Ishikawa (cell line): Measurements from ENCODE around the gene NTM.

Experiments used
- CEBPB ChIP-seq: IDR thresholded peaks from 2 replicates; pipeline ENCODE4 v1.6.1; 2012
- CREB1 ChIP-seq: IDR thresholded peaks from 2 replicates; pipeline ENCODE4 v1.6.1; 2012; ENCODE audit warnings: low read depth
- EGR1 ChIP-seq: IDR thresholded peaks from 2 replicates; pipeline ENCODE4 v1.6.1; 2012
- EP300 ChIP-seq: IDR thresholded peaks from 2 replicates; pipeline ENCODE4 v1.6.1; 2012; ENCODE audit warnings: borderline replicate concordance
- FOXM1 ChIP-seq: IDR thresholded peaks from 2 replicates; pipeline ENCODE4 v1.6.1; 2012; ENCODE audit warnings: low read depth, borderline replicate concordance
- MAX ChIP-seq: IDR thresholded peaks from 2 replicates; pipeline ENCODE4 v1.6.1; 2012
- NFIC ChIP-seq: IDR thresholded peaks from 2 replicates; pipeline ENCODE4 v1.6.1; 2012
- RAD21 ChIP-seq: IDR thresholded peaks from 2 replicates; pipeline ENCODE4 v1.6.1; 2012; ENCODE audit warnings: low read depth
- REST ChIP-seq: IDR thresholded peaks from 2 replicates; pipeline ENCODE4 v1.6.1; 2012; ENCODE audit warnings: low read depth, mild to moderate bottlenecking
- TAF1 ChIP-seq: IDR thresholded peaks from 2 replicates; pipeline ENCODE4 v1.6.1; 2012; ENCODE audit warnings: low read depth, mild to moderate bottlenecking
- TCF12 ChIP-seq: IDR thresholded peaks from 2 replicates; pipeline ENCODE4 v1.6.1; 2012; ENCODE audit warnings: low read depth
- TEAD4 ChIP-seq: IDR thresholded peaks from 2 replicates; pipeline ENCODE4 v1.6.1; 2012
- USF1 ChIP-seq: IDR thresholded peaks from 2 replicates; pipeline ENCODE4 v1.6.1; 2012
- YY1 ChIP-seq: IDR thresholded peaks from 2 replicates; pipeline ENCODE4 v1.6.1; 2012; ENCODE audit warnings: low read depth
- ZBTB7A ChIP-seq: IDR thresholded peaks from 2 replicates; pipeline ENCODE4 v1.6.1; 2012; ENCODE audit warnings: low read depth

NTM gene

GRCh38 chr11:132101881-132102280, 731.5 kb downstream of the NTM start:
- TF ChIP-seq MAX, result no peak

GRCh38 chr11:132103021-132103420, 732.6 kb downstream of the NTM start:
- TF ChIP-seq TEAD4 (no peak), CREB1 (no peak), TCF12 (no peak), EP300 (no peak), EGR1 (no peak), ZBTB7A (no peak), CEBPB (no peak), NFIC (no peak), YY1 (no peak)

- TF ChIP-seq USF1 (peak; percentile 35; the same call in 1 of the 2 replicates), NFIC (no peak)
These were observed 735.9 kb downstream of the NTM start for GRCh38 chr11:132106096-132106982.

- TF ChIP-seq CREB1, result no peak
- no peak for TF ChIP-seq TAF1
- TF ChIP-seq EP300, result no peak
- TF ChIP-seq CEBPB, result no peak
- no peak for TF ChIP-seq TEAD4
- TF ChIP-seq MAX, result no peak
- no peak for TF ChIP-seq FOXM1
- no peak for TF ChIP-seq REST
These were observed 740.9 kb downstream of the NTM start for GRCh38 chr11:132111316-132111715.

GRCh38 chr11:132111838-132112237, 741.4 kb downstream of the NTM start:
- TF ChIP-seq ZBTB7A (no peak), FOXM1 (no peak), RAD21 (no peak), TAF1 (no peak)

- no peak for TF ChIP-seq MAX
- no peak for TF ChIP-seq USF1
- no peak for TF ChIP-seq RAD21
- no peak for TF ChIP-seq FOXM1
- TF ChIP-seq YY1, result no peak
- no peak for TF ChIP-seq CEBPB
- no peak for TF ChIP-seq ZBTB7A
- TF ChIP-seq TAF1, result no peak
- TF ChIP-seq CREB1, result no peak
- no peak for TF ChIP-seq EP300
- no peak for TF ChIP-seq TCF12
- no peak for TF ChIP-seq NFIC
- TF ChIP-seq REST, result no peak
- TF ChIP-seq EGR1, result no peak
- no peak for TF ChIP-seq TEAD4
These were observed 742.4 kb downstream of the NTM start for GRCh38 chr11:132112846-132113245.
